CD4-positive, alpha-beta T cell (primary cell): Measurements from ENCODE around the gene SPACA6. TPM values are rescaled to one million over a fixed set of nuclear protein-coding genes. Genes with fewer than 3 reads are reported as not detected.

Source experiments
- ATAC-seq: fragments of 200-7000 bp; cut with Tn5 transposase; one replicate; pipeline ENCODE4 v1.10.0; 2022; ENCODE audit warnings: mild to moderate bottlenecking; ENCODE audit not compliant: poor library complexity
- CTCF ChIA-PET: fragments of 350-600 bp; sonication (Branson Sonifier 250); formaldehyde crosslinking; loops from one replicate; lab custom pipeline; 2021; ENCODE audit warnings: antibody characterized with exemption, inconsistent platforms; lab: Charles Lee
- POLR2A ChIA-PET: fragments of 350-600 bp; sonication (Branson Sonifier 250); formaldehyde crosslinking; loops from one replicate; lab custom pipeline; 2021; ENCODE audit warnings: antibody characterized with exemption, inconsistent platforms; lab: Charles Lee
- DNase-seq, 14 experiments: peaks; one replicate each; pipeline ENCODE4 v3.0.0-alpha.2; 2013 to 2020; ENCODE audit warnings: mixed read lengths in 2 of 14
- H3K27ac ChIP-seq, 2 donors: one replicate each; pipeline versions ENCODE4 v1.5.1 to v1.7.0; 2013; ENCODE audit warnings: low read length in 2 of 2, low read depth in 1 of 2, mild to moderate bottlenecking in 1 of 2
- H3K27me3 ChIP-seq, 2 experiments: 1 replicate in 1 of 2; 2 replicates in 1 of 2; pipeline versions ENCODE4 v1.6.1 to v1.7.0; 2013; ENCODE audit warnings: low read length in 2 of 2, control low read depth in 1 of 2, mild to moderate bottlenecking in 1 of 2, moderate library complexity in 1 of 2; ENCODE audit not compliant: insufficient read depth in 2 of 2, control insufficient read depth in 1 of 2
- H3K36me3 ChIP-seq: one replicate; pipeline ENCODE4 v1.6.1; 2013; ENCODE audit warnings: low read length, control low read depth; ENCODE audit not compliant: insufficient read depth
- H3K4me1 ChIP-seq: one replicate; pipeline ENCODE4 v1.6.1; 2013; ENCODE audit warnings: low read length, control low read depth; ENCODE audit not compliant: insufficient read depth
- H3K4me3 ChIP-seq: one replicate; pipeline ENCODE4 v1.5.1; 2013; ENCODE audit warnings: mild to moderate bottlenecking, low read length, moderate library complexity
- H3K9me3 ChIP-seq, 2 experiments: 1 replicate in 1 of 2; 2 replicates in 1 of 2; pipeline versions ENCODE4 v1.6.1 to v1.7.0; 2013; ENCODE audit warnings: low read length in 2 of 2, mild to moderate bottlenecking in 2 of 2, control low read depth in 1 of 2, moderate library complexity in 1 of 2; ENCODE audit not compliant: control insufficient read depth in 1 of 2, insufficient read depth in 1 of 2
- H3K27ac Mint-ChIP-seq: one replicate; pipeline ENCODE4 v1.8.0; 2020; ENCODE audit warnings: mixed read lengths
- H3K27me3 Mint-ChIP-seq: one replicate; pipeline ENCODE4 v1.8.0; 2021; ENCODE audit warnings: mixed read lengths
- H3K36me3 Mint-ChIP-seq: one replicate; pipeline ENCODE4 v1.8.0; 2021; ENCODE audit warnings: low read depth, mixed read lengths
- H3K4me1 Mint-ChIP-seq: one replicate; pipeline ENCODE4 v1.8.0; 2021; ENCODE audit warnings: low read depth, mixed read lengths
- H3K4me3 Mint-ChIP-seq: one replicate; pipeline ENCODE4 v1.8.0; 2020; ENCODE audit warnings: mild to moderate bottlenecking, mixed read lengths
- H3K9me3 Mint-ChIP-seq: one replicate; pipeline ENCODE4 v1.8.0; 2020; ENCODE audit warnings: mixed read lengths
- CTCF ChIP-seq: fragments of 200-600 bp; IDR thresholded peaks from one replicate; pipeline ENCODE4 v1.8.0; 2022; ENCODE audit warnings: antibody characterized with exemption, mild to moderate bottlenecking
- intact Hi-C, 2 experiments: fragments of 100-400 bp; cut with DNase I in 1 of 2; cut with micrococcal nuclease in 1 of 2; formaldehyde crosslinking; loops; one replicate each; pipeline versions ENCODE4 v1.15.1 to v1.9.0; 2023 to 2025; cut with DNase I, micrococcal nuclease
- total RNA-seq, 174 experiments: library from RNA in 2 of 174; stranded (reverse) in 2 of 174; gene quantifications; one replicate each; pipeline ENCODE4 v1.2.3 and lab custom pipeline; 2021 to 2026

SPACA6 gene
- total RNA-seq, 2 experiments from 2014 or later = 2.8 to 3.6 TPM

- H3K4me3 Mint-ChIP-seq = no peak overlapping the region
- intact Hi-C loops = no loop called here
- H3K36me3 Mint-ChIP-seq = no peaks in the 10 kb centered on the region
- TF ChIP-seq CTCF = no peak
- POLR2A ChIA-PET = interaction anchor here (1.6 kb wide), 1 partner anchor 23 kb away, joined by 3 read pairs; no protein-coding TSS in a partner anchor
- Histone ChIP-seq H3K4me1 (peaks cover 14% of the 10 kb centered on the region), H3K4me3 (no peak overlapping the region), H3K27me3 (no peaks in the 10 kb centered on the region), H3K27ac (no peak overlapping the region), H3K36me3 (no peaks in the 10 kb centered on the region), H3K9me3 (peaks cover 0 to 5% of the 10 kb centered on the region in 2 experiments)
- H3K27ac Mint-ChIP-seq = no peak overlapping the region
- H3K27me3 Mint-ChIP-seq = peaks cover 5% of the 10 kb centered on the region
- peaks cover 5% of the 10 kb centered on the region for H3K9me3 Mint-ChIP-seq
- ATAC-seq (no peak), DNase-seq (no peak)
- peaks cover 6% of the 10 kb centered on the region for H3K4me1 Mint-ChIP-seq
- CTCF ChIA-PET = no interaction called here
Measured at GRCh38 chr19:51680474-51680873, 12.7 kb upstream of the SPACA6 start.

GRCh38 chr19:51681286-51681941 is 11.7 kb upstream of the SPACA6 start:
- no peaks in the 10 kb centered on the region for H3K36me3 Mint-ChIP-seq
- Histone ChIP-seq H3K36me3 (no peaks in the 10 kb centered on the region), H3K27ac (no peak overlapping the region), H3K9me3 (peaks cover 0 to 10% of the 10 kb centered on the region in 2 experiments), H3K27me3 (no peaks in the 10 kb centered on the region), H3K4me3 (no peak overlapping the region), H3K4me1 (peaks cover 13% of the 10 kb centered on the region)
- POLR2A ChIA-PET = interaction anchor here (1.6 kb wide), 1 partner anchor 22 kb away, joined by 3 read pairs; no protein-coding TSS in a partner anchor
- H3K9me3 Mint-ChIP-seq = peaks cover 5% of the 10 kb centered on the region
- H3K27me3 Mint-ChIP-seq = no peaks in the 10 kb centered on the region
- DNase-seq (no peak), ATAC-seq (no peak)
- CTCF ChIA-PET = no interaction called here
- TF ChIP-seq CTCF = no peak
- H3K4me1 Mint-ChIP-seq = peaks cover 5% of the 10 kb centered on the region
- H3K27ac Mint-ChIP-seq = no peak overlapping the region
- H3K4me3 Mint-ChIP-seq = no peak overlapping the region
- intact Hi-C loops = no loop called here

- Mint-ChIP-seq H3K4me1 (peaks cover 14% of the 10 kb centered on the region), H3K27me3 (no peaks in the 10 kb centered on the region), H3K4me3 (no peak overlapping the region), H3K27ac (no peak overlapping the region), H3K9me3 (peaks cover 5% of the 10 kb centered on the region), H3K36me3 (no peaks in the 10 kb centered on the region)
- intact Hi-C loops = no loop called here
- H3K36me3 ChIP-seq = no peaks in the 10 kb centered on the region
- POLR2A ChIA-PET = no interaction called here
- H3K9me3 ChIP-seq = peaks cover 8 to 10% of the 10 kb centered on the region in 2 experiments
- H3K27ac ChIP-seq = no peak overlapping the region
- DNase-seq (no peak), ATAC-seq (no peak)
- H3K4me1 ChIP-seq = peaks cover 26% of the 10 kb centered on the region
- TF ChIP-seq CTCF = no peak
- H3K4me3 ChIP-seq = no peak overlapping the region
- H3K27me3 ChIP-seq = no peaks in the 10 kb centered on the region
- CTCF ChIA-PET = no interaction called here
Measured at GRCh38 chr19:51686171-51686570, 7.0 kb upstream of the SPACA6 start.
